Left cardiac atrium (tissue), 4 donors: ENCODE measurements around the gene LRRC23. TPM values are rescaled to one million over a fixed set of nuclear protein-coding genes. Genes with fewer than 3 reads are reported as not detected.

Experiments used
- ATAC-seq, 2 donors: fragments of 200-7000 bp; cut with Tn5 transposase; one replicate each; pipeline ENCODE4 v1.9.1; 2020; ENCODE audit warnings: mild to moderate bottlenecking in 2 of 2, moderate library complexity in 2 of 2
- DNase-seq: peaks from one replicate; pipeline ENCODE4 v3.0.0-alpha.2; 2020
- intact Hi-C, 2 donors: fragments of 100-400 bp; cut with DNase I; formaldehyde crosslinking; loops; one replicate each; pipeline versions ENCODE4 v1.14.1 to v1.15.1; 2022 to 2023
- microRNA-seq, 2 donors: library from miRNA; unstranded; fragments of <30 nt; microRNA quantifications; one replicate each; pipeline ENCODE4 v1.2.0, GENCODE V29; 2020
- total RNA-seq, 2 donors: library from RNA; stranded (reverse); fragmentation: NEBNext Ultra II Directional; extraction: Animal tissue kit (Norgen Biotek cat#: 25700); gene quantifications; one replicate each; pipeline ENCODE4 v1.2.1, GENCODE V29; 2021
- donor health status: DM: no; HTN: yes; CAD: no.
- donor health status: DM: no; HTN: yes; CAD: no; lungs with severe emphysema.
- donor health status: DM: yes; HTN: yes; CAD: no.
- donor health status: Dilated cardiomyopathy.

Gene LRRC23
- total RNA-seq, 2 donors from 2014 or later, result 8.1 to 10.5 TPM

- intact Hi-C loops, result loop anchor here in 1 of 2 donors (2.0 kb wide), 1 partner anchor 16 kb away; the partner anchor contains the start of gene C12orf57
- DNase-seq (no peak), ATAC-seq (no peak)
Observed at GRCh38 chr12:6960593-6961277, 56.1 kb downstream of the LRRC23 start.

- ATAC-seq (peak; percentile 32 to 45), DNase-seq (peak; percentile 75)
- intact Hi-C loops, result loop anchor here in 1 of 2 donors (2.0 kb wide), 1 partner anchor 16 kb away; the partner anchor contains the start of gene C12orf57
Observed at GRCh38 chr12:6961278-6961694, 56.7 kb downstream of the LRRC23 start.

GRCh38 chr12:6961695-6962284 is 57.2 kb downstream of the LRRC23 start:
- intact Hi-C loops, result loop anchor here in 1 of 2 donors (2.0 kb wide), 1 partner anchor 17 kb away; the partner anchor contains the start of gene C12orf57

GRCh38 chr12:6962285-6963015 is 57.8 kb downstream of the LRRC23 start:
- intact Hi-C loops, result no loop called here
- DNase-seq (peak; percentile 31), ATAC-seq (no peak)

More at GRCh38 chr12:6961695-6962284, 57.2 kb downstream of the LRRC23 start:
- DNase-seq, result peak; percentile 77
- ATAC-seq, result peak; percentile 38 to 50

GRCh38 chr12:6963016-6963731 is 58.6 kb downstream of the LRRC23 start:
- DNase-seq (no peak), ATAC-seq (no peak)
- intact Hi-C loops, result no loop called here

Small RNA genes within 50 kb of the gene (microRNA-seq; reads per million reads assigned to microRNA genes)
- gene MIR141 (1.8 to 5.4 reads per million in 2 donors), gene MIR200C (14.7 to 17.4 reads per million in 2 donors)

Other genes with a start within 250 kb of the LRRC23 start
- gene ING4, start 241.7 kb upstream of the LRRC23 start, total RNA-seq, result 10 to 100 TPM; 16.8 to 28.5 TPM
- gene ZNF384, start 215.4 kb upstream of the LRRC23 start, total RNA-seq, result 10 to 100 TPM; 28.3 to 31.2 TPM
- under 1 TPM; 0.18 to 0.42 TPM for gene PIANP, start 204.0 kb upstream of the LRRC23 start, total RNA-seq
- gene COPS7A, start 180.8 kb upstream of the LRRC23 start, total RNA-seq, result 10 to 100 TPM; 61.3 to 71.2 TPM
- 100 to 1,000 TPM; 118 to 149 TPM for gene MLF2, start 151.7 kb upstream of the LRRC23 start, total RNA-seq
- 100 to 1,000 TPM; 164 to 189 TPM for gene PTMS, start 138.5 kb upstream of the LRRC23 start, total RNA-seq
- gene LAG3, start 132.3 kb upstream of the LRRC23 start, total RNA-seq, result under 1 TPM; 0.62 to 0.97 TPM
- gene CD4, start 115.3 kb upstream of the LRRC23 start, total RNA-seq, result 10 to 100 TPM; 11.6 to 24.2 TPM
- 1 to 10 TPM; 5.3 to 8.4 TPM for gene GPR162, start 83.0 kb upstream of the LRRC23 start, total RNA-seq
- 10 to 100 TPM; 13.2 to 22.3 TPM for gene P3H3, start 76.4 kb upstream of the LRRC23 start, total RNA-seq
- gene GNB3, start 63.9 kb upstream of the LRRC23 start, total RNA-seq, result 1 to 10 TPM; 2.3 to 5.8 TPM
- gene CDCA3, start 53.5 kb upstream of the LRRC23 start, total RNA-seq, result under 1 TPM in 1 of 2 donors, not detected in 1; 0.82 TPM
- 10 to 100 TPM; 63.4 to 65.4 TPM for gene USP5, start 52.7 kb upstream of the LRRC23 start, total RNA-seq
- 100 to 1,000 TPM; 642 to 858 TPM for gene TPI1, start 37.3 kb upstream of the LRRC23 start, total RNA-seq
- gene SPSB2, start 31.5 kb upstream of the LRRC23 start, total RNA-seq, result 1 to 10 TPM; 3.7 to 4.1 TPM
- 10 to 100 TPM; 12.8 to 24.9 TPM for gene ENO2, start 9.8 kb downstream of the LRRC23 start, total RNA-seq
- 10 to 100 TPM; 75.3 to 83.1 TPM for gene ATN1, start 23.1 kb downstream of the LRRC23 start, total RNA-seq
- gene RNU7-1, start 39.0 kb downstream of the LRRC23 start, total RNA-seq, result not detected
- gene C12orf57, start 39.2 kb downstream of the LRRC23 start, total RNA-seq, result 100 to 1,000 TPM; 249 to 282 TPM
- gene PTPN6, start 46.5 kb downstream of the LRRC23 start, total RNA-seq, result 10 to 100 TPM; 13.0 to 18.9 TPM
- gene PHB2, start 65.8 kb downstream of the LRRC23 start, total RNA-seq, result 100 to 1,000 TPM; 117 to 157 TPM
- gene EMG1, start 66.1 kb downstream of the LRRC23 start, total RNA-seq, result 10 to 100 TPM; 34.4 to 36.6 TPM
- 10 to 100 TPM; 22.6 to 29.4 TPM for gene LPCAT3, start 113.7 kb downstream of the LRRC23 start, total RNA-seq
- gene C1S, start 155.9 kb downstream of the LRRC23 start, total RNA-seq, result 100 to 1,000 TPM; 222 to 287 TPM
- gene C1R, start 187.6 kb downstream of the LRRC23 start, total RNA-seq, result 100 to 1,000 TPM; 331 to 488 TPM
- gene C1RL, start 204.4 kb downstream of the LRRC23 start, total RNA-seq, result 10 to 100 TPM; 23.0 to 29.8 TPM
- gene RBP5, start 224.1 kb downstream of the LRRC23 start, total RNA-seq, result 1 to 10 TPM in 1 of 2 donors, under 1 TPM in 1; 0.97 to 2.1 TPM
- gene CLSTN3, start 225.5 kb downstream of the LRRC23 start, total RNA-seq, result 10 to 100 TPM; 14.7 to 17.0 TPM